Ascending aorta (tissue), 2 donors: Measurements from ENCODE around the gene TXNRD1. TPM values are rescaled to one million over a fixed set of nuclear protein-coding genes. Genes with fewer than 3 reads are reported as not detected.

ENCODE experiments used
- DNase-seq, 2 donors: peaks; one replicate each; pipeline ENCODE4 v3.0.0-alpha.2; 2019; ENCODE audit warnings: low spot score in 2 of 2
- H3K27ac ChIP-seq, 2 donors: fragments of 200-600 bp; sonication (generic); one replicate each; pipeline ENCODE4 v1.5.1; 2016 to 2017; ENCODE audit warnings: mild to moderate bottlenecking in 1 of 2
- H3K27me3 ChIP-seq: fragments of 200-600 bp; sonication (generic); one replicate; pipeline ENCODE4 v1.5.1; 2017
- H3K36me3 ChIP-seq, 2 donors: fragments of 200-600 bp; sonication (generic); one replicate each; pipeline ENCODE4 v1.5.1; 2016
- H3K4me1 ChIP-seq, 2 donors: fragments of 200-600 bp; sonication (generic); one replicate each; pipeline ENCODE4 v1.5.1; 2016 to 2017; ENCODE audit warnings: mild to moderate bottlenecking in 1 of 2
- H3K4me3 ChIP-seq, 2 donors: fragments of 200-600 bp; sonication (generic); one replicate each; pipeline ENCODE4 v1.5.1; 2016 to 2017; ENCODE audit warnings: mild to moderate bottlenecking in 1 of 2
- H3K9me3 ChIP-seq, 2 donors: fragments of 200-600 bp; sonication (generic); one replicate each; pipeline ENCODE4 v1.5.1; 2016
- intact Hi-C: fragments of 100-400 bp; cut with DNase I; formaldehyde crosslinking; loops from one replicate; pipeline ENCODE4 v1.15.1; 2023
- total RNA-seq: library from RNA; depleted of rRNA; stranded (reverse); fragments of >200 nt; gene quantifications from one replicate; pipeline ENCODE4 v1.1.0, GENCODE V29; 2016
- TF ChIP-seq, protein P1 (sequence below), 3 experiments: fragments of 200-600 bp in 2 of 3; fragments of 450-650 bp in 1 of 3; sonication (generic) in 2 of 3; IDR thresholded peaks; one replicate each; pipeline ENCODE4 v1.5.1; 2016 to 2019; ENCODE audit warnings: antibody characterized with exemption in 3 of 3, mild to moderate bottlenecking in 1 of 3, moderate library complexity in 1 of 3

TXNRD1 gene
- total RNA-seq, 1 donor from 2014 or later = 67.4 TPM

- intact Hi-C loops = loop anchor here (5.0 kb wide), 1 partner anchor 82 kb away; the partner anchor contains the start of gene EID3
- no peaks in the 10 kb centered on the region for H3K36me3 ChIP-seq
- no peaks in the 10 kb centered on the region for H3K9me3 ChIP-seq
- TF ChIP-seq, protein P1, sequence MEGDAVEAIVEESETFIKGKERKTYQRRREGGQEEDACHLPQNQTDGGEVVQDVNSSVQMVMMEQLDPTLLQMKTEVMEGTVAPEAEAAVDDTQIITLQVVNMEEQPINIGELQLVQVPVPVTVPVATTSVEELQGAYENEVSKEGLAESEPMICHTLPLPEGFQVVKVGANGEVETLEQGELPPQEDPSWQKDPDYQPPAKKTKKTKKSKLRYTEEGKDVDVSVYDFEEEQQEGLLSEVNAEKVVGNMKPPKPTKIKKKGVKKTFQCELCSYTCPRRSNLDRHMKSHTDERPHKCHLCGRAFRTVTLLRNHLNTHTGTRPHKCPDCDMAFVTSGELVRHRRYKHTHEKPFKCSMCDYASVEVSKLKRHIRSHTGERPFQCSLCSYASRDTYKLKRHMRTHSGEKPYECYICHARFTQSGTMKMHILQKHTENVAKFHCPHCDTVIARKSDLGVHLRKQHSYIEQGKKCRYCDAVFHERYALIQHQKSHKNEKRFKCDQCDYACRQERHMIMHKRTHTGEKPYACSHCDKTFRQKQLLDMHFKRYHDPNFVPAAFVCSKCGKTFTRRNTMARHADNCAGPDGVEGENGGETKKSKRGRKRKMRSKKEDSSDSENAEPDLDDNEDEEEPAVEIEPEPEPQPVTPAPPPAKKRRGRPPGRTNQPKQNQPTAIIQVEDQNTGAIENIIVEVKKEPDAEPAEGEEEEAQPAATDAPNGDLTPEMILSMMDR (IDR thresholded peaks at IDR 0.05) = no peak
- H3K27me3 ChIP-seq = no peaks in the 10 kb centered on the region
- peaks cover 5 to 30% of the 10 kb centered on the region in 2 donors for H3K4me1 ChIP-seq
- peak overlapping the region; percentile 58 to 89 for H3K27ac ChIP-seq
- peak in 1 of 2 donors; percentile 68 for DNase-seq
- peak overlapping the region in 1 of 2 donors; percentile 29 for H3K4me3 ChIP-seq
These were observed 4.4 kb downstream of the TXNRD1 start for GRCh38 chr12:104219908-104220404.

DNA sequence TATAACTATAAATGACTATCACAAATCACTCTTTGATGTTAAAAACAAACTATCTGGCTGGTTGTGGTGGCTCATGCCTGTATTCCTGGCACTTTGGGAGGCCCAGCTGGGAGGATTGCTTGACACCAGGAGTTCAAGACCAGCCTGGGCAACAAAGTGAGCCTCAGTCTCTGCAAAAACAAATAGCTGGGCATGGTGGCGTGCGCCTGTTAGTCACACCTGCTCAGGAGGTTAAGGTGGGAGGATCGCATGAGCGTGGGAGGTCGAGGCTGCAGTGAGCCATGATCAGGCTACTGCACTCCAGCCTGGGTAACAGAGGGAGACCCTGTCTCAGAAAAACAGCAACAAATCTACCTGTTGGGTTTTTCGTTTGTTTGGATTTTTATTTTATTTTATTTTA is 5.4 kb downstream of the TXNRD1 start:
- H3K4me3 ChIP-seq = no peak overlapping the region
- H3K9me3 ChIP-seq = no peaks in the 10 kb centered on the region
- H3K27ac ChIP-seq = peak overlapping the region; percentile 58 to 89
- intact Hi-C loops = no loop called here
- H3K4me1 ChIP-seq = peaks cover 5 to 30% of the 10 kb centered on the region in 2 donors
- TF ChIP-seq, protein P1 (IDR thresholded peaks at IDR 0.05) = no peak
- DNase-seq = no peak
- H3K27me3 ChIP-seq = no peaks in the 10 kb centered on the region
- H3K36me3 ChIP-seq = no peaks in the 10 kb centered on the region

DNA sequence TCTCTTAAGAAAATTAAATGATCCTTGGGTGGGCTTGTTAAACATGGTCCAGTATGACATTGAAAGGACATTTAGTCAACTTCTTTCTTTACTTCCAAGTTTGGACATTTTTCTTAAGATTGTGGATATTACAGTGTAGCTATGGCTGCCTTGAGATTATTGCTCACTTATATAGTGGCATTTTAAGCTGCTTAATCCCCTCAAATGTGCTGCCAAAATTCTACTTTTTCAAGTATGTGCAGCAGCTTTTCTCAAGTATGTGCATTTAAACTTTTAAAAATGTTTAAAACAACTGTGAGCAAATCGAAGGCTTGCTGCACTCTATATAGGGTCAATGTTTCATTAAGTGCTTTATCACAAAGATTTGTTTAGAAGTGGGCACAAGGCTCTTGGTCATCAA is 7.4 kb downstream of the TXNRD1 start:
- H3K27ac ChIP-seq = peak overlapping the region; percentile 8 to 41
- DNase-seq = no peak
- peaks cover 5 to 28% of the 10 kb centered on the region in 2 donors for H3K4me1 ChIP-seq
- H3K9me3 ChIP-seq = no peaks in the 10 kb centered on the region
- no peak overlapping the region for H3K4me3 ChIP-seq
- TF ChIP-seq, protein P1 (IDR thresholded peaks at IDR 0.05) = no peak
- intact Hi-C loops = no loop called here
- H3K27me3 ChIP-seq = no peaks in the 10 kb centered on the region
- no peaks in the 10 kb centered on the region for H3K36me3 ChIP-seq

- Histone ChIP-seq H3K4me1 (peaks cover 5 to 28% of the 10 kb centered on the region in 2 donors), H3K9me3 (no peaks in the 10 kb centered on the region), H3K4me3 (no peak overlapping the region), H3K27ac (peak overlapping the region in 1 of 2 donors; percentile 42), H3K36me3 (no peaks in the 10 kb centered on the region), H3K27me3 (no peaks in the 10 kb centered on the region)
- TF ChIP-seq, protein P1 (IDR thresholded peaks at IDR 0.05) = no peak
- intact Hi-C loops = no loop called here
- DNase-seq = no peak
These were observed 8.1 kb downstream of the TXNRD1 start for GRCh38 chr12:104223712-104224111.

DNA sequence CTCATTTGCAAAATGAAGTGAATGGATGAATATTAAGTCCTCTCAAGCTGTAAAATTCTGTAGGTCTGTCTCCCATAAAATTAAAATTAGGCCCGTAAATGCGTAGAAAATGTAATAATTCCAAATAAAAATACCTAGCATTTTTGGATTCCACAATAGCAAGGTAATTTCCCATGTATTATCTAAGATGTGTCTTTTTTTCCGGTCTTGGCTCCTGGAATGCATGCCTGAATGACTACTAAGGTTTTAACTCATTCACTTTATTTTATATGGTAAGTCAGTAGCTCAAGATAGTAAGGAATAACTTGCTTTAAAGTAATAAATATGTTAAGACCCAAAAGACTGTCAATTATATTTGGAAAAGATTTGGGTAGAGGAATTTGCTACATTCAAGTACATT is 11.1 kb downstream of the TXNRD1 start:
- TF ChIP-seq, protein P1 (IDR thresholded peaks at IDR 0.05) = no peak
- Histone ChIP-seq H3K27ac (no peak overlapping the region), H3K9me3 (peaks cover 0 to under 1% of the 10 kb centered on the region in 2 donors), H3K4me1 (peaks cover 0 to 15% of the 10 kb centered on the region in 2 donors), H3K36me3 (no peaks in the 10 kb centered on the region), H3K27me3 (no peaks in the 10 kb centered on the region), H3K4me3 (no peak overlapping the region)
- DNase-seq = no peak
- intact Hi-C loops = no loop called here
